Glomerular endothelial cell (primary cell): Measurements from ENCODE around the gene MRPL44. TPM values are rescaled to one million over a fixed set of nuclear protein-coding genes. Genes with fewer than 3 reads are reported as not detected.

Experiments used
- DNase-seq: peaks from one replicate; pipeline ENCODE4 v3.0.0-alpha.2; 2011; ENCODE audit warnings: low read depth, low spot score; ENCODE audit errors: extremely low read depth
- total RNA-seq: library from RNA; depleted of rRNA; stranded (reverse); fragments of >200 nt; gene quantifications from 2 replicates; pipeline ENCODE4 v1.2.3, GENCODE V29; 2015

Gene MRPL44
- total RNA-seq, 1 donor from 2014 or later, result 36.1 TPM

GRCh38 chr2:223969856-223970255 lies 12.6 kb downstream of the MRPL44 start:
- DNase-seq, result no peak

GRCh38 chr2:223970343-223971128 lies 13.3 kb downstream of the MRPL44 start:
- peak; percentile 52 for DNase-seq

GRCh38 chr2:223971731-223972130 lies 14.5 kb downstream of the MRPL44 start:
- no peak for DNase-seq

GRCh38 chr2:223972656-223973102 lies 15.4 kb downstream of the MRPL44 start:
- DNase-seq, result no peak

GRCh38 chr2:223973606-223974005 lies 16.3 kb downstream of the MRPL44 start:
- no peak for DNase-seq

GRCh38 chr2:223976635-223977226 lies 19.5 kb downstream of the MRPL44 start:
- peak; percentile 55 for DNase-seq

- DNase-seq, result no peak
Observed at GRCh38 chr2:223978451-223978850, 21.2 kb downstream of the MRPL44 start.

- no peak for DNase-seq
Observed at GRCh38 chr2:223979730-223980396, 22.6 kb downstream of the MRPL44 start.

GRCh38 chr2:223980397-223980735 lies 23.1 kb downstream of the MRPL44 start:
- no peak for DNase-seq

- no peak for DNase-seq
Observed at GRCh38 chr2:223980803-223981202, 23.5 kb downstream of the MRPL44 start.

- no peak for DNase-seq
Observed at GRCh38 chr2:223981241-223981640, 24.0 kb downstream of the MRPL44 start.

- no peak for DNase-seq
Observed at GRCh38 chr2:223989206-223989855, 32.1 kb downstream of the MRPL44 start.

GRCh38 chr2:223989856-223990232 lies 32.6 kb downstream of the MRPL44 start:
- no peak for DNase-seq

- DNase-seq, result no peak
Observed at GRCh38 chr2:223991611-223992010, 34.3 kb downstream of the MRPL44 start.

- DNase-seq, result peak; percentile 75
Observed at GRCh38 chr2:223993634-223994232, 36.5 kb downstream of the MRPL44 start.

GRCh38 chr2:223994562-223995162 lies 37.4 kb downstream of the MRPL44 start:
- no peak for DNase-seq

- no peak for DNase-seq
Observed at GRCh38 chr2:223995569-223995968, 38.3 kb downstream of the MRPL44 start.

- DNase-seq, result no peak
Observed at GRCh38 chr2:223996391-223996790, 39.1 kb downstream of the MRPL44 start.

- DNase-seq, result no peak
Observed at GRCh38 chr2:223997938-223998337, 40.7 kb downstream of the MRPL44 start.

- no peak for DNase-seq
Observed at GRCh38 chr2:223998948-223999347, 41.7 kb downstream of the MRPL44 start.

GRCh38 chr2:223999862-224000261 lies 42.6 kb downstream of the MRPL44 start:
- DNase-seq, result no peak
